ENCODE measurements around the gene IVD. TPM values are rescaled to one million over a fixed set of nuclear protein-coding genes. Genes with fewer than 3 reads are reported as not detected.

IVD gene
- total and polyA plus RNA-seq, 4 experiments from 2014 or later: 25.7 to 62.2 (median 41.6) TPM

GRCh38 chr15:40440743-40441564 is 35.4 kb downstream of the IVD start, which contains the start of gene BAHD1:
BAHD1 (plus strand) TSS chr15:40440953; CDS start chr15:40458465, 17,512 bp downstream.
- Mint-ChIP-seq H3K9me3 (no peaks in the 10 kb centered on the region), H3K36me3 (peaks cover 0 to 10% of the 10 kb centered on the region in 2 donors), H3K4me3 (peak within 1 kb of the TSS; percentile 91 to 96 (median 93)), H3K4me1 (peaks cover 49 to 83% (median 60%) of the 10 kb centered on the region in 4 donors), H3K27ac (peak within 1 kb of the TSS; percentile 87 to 94 (median 92)), H3K27me3 (peaks cover 13% of the 10 kb centered on the region in 2 donors)
- Histone ChIP-seq H3K27ac (ENCODE audit: low read depth, low read length) (peak within 1 kb of the TSS; percentile 49), H3K36me3 (ENCODE audit: insufficient read depth, low read length) (no peaks in the 10 kb centered on the region), H3K4me1 (ENCODE audit: insufficient read depth, low read length) (peaks cover 67% of the 10 kb centered on the region), H3K9me3 (ENCODE audit: control insufficient read depth in 1 of 2, low read length in 2 of 2) (no peaks in the 10 kb centered on the region), H3K27me3 (ENCODE audit: insufficient read depth, low read length) (peaks cover 12% of the 10 kb centered on the region), H3K4me3 (ENCODE audit: low read length in 2 of 2) (peak within 1 kb of the TSS; percentile 62 to 65)
- intact Hi-C loops (cut with micrococcal nuclease): loop anchor here (1.0 to 2.0 kb wide), 3 partner anchors 36 to 128 kb away; partner anchors contain the start of genes IVD and RPUSD2
- ChIA-PET POLR2A (ENCODE audit: partially characterized antibody) (interaction anchor here (0.7 to 5.7 kb wide), 16 partner anchors 11 to 253 kb away, joined by 3 to 94 read pairs (median 4); partner anchors contain the start of genes CCDC32, DISP2, PLCB2 and RAD51), CTCF (ENCODE audit: partially characterized antibody) (interaction anchor here (0.5 to 5.7 kb wide), 10 partner anchors 9 to 103 kb away, joined by 3 to 29 read pairs (median 4); no protein-coding TSS in a partner anchor)
- DNase-seq: peak; percentile 89 to 93 (median 90)

GRCh38 chr15:40441565-40442531 is 36.3 kb downstream of the IVD start:
- Mint-ChIP-seq H3K4me3 (peak overlapping the region; percentile 89 to 95 (median 93)), H3K27ac (peak overlapping the region; percentile 76 to 95 (median 91)), H3K36me3 (peaks cover 0 to 10% of the 10 kb centered on the region in 2 donors), H3K9me3 (no peaks in the 10 kb centered on the region), H3K27me3 (peaks cover 10 to 11% of the 10 kb centered on the region in 2 donors), H3K4me1 (peaks cover 48 to 76% (median 57%) of the 10 kb centered on the region in 4 donors)
- peak in 1 of 5 donors; percentile 52 for DNase-seq
- peak overlapping the region; percentile 49 for H3K27ac ChIP-seq (ENCODE audit: low read depth, low read length)
- H3K27me3 ChIP-seq (ENCODE audit: insufficient read depth, low read length): peaks cover 6% of the 10 kb centered on the region
- ChIA-PET CTCF (ENCODE audit: partially characterized antibody) (interaction anchor here (1.0 to 5.7 kb wide), 6 partner anchors 15 to 152 kb away, joined by 3 to 29 read pairs (median 4); partner anchors contain the start of gene KNL1), POLR2A (ENCODE audit: partially characterized antibody) (interaction anchor here (1.0 to 5.7 kb wide), 10 partner anchors 11 to 253 kb away, joined by 3 to 94 read pairs (median 5); partner anchors contain the start of genes CCDC32, CHST14, DISP2 and IVD)
- peak overlapping the region in 1 of 2 donors; percentile 45 for H3K4me3 ChIP-seq (ENCODE audit: low read length in 2 of 2)
- no peaks in the 10 kb centered on the region for H3K36me3 ChIP-seq (ENCODE audit: insufficient read depth, low read length)
- intact Hi-C loops (cut with micrococcal nuclease): loop anchor here (1.0 to 2.0 kb wide), 3 partner anchors 37 to 127 kb away; partner anchors contain the start of genes IVD and RPUSD2
- H3K9me3 ChIP-seq (ENCODE audit: control insufficient read depth in 1 of 2, low read length in 2 of 2): no peaks in the 10 kb centered on the region
- H3K4me1 ChIP-seq (ENCODE audit: insufficient read depth, low read length): peaks cover 60% of the 10 kb centered on the region

- CTCF ChIA-PET (ENCODE audit: partially characterized antibody): interaction anchor here (0.5 to 5.7 kb wide), 5 partner anchors 14 to 160 kb away, joined by 3 to 29 read pairs (median 4); partner anchors contain the start of genes ANKRD63 and KNL1
- Histone ChIP-seq H3K27ac (ENCODE audit: low read depth, low read length) (no peak overlapping the region), H3K27me3 (ENCODE audit: insufficient read depth, low read length) (no peaks in the 10 kb centered on the region), H3K4me1 (ENCODE audit: insufficient read depth, low read length) (peaks cover 50% of the 10 kb centered on the region), H3K36me3 (ENCODE audit: insufficient read depth, low read length) (no peaks in the 10 kb centered on the region), H3K9me3 (ENCODE audit: control insufficient read depth in 1 of 2, low read length in 2 of 2) (no peaks in the 10 kb centered on the region), H3K4me3 (ENCODE audit: low read length in 2 of 2) (no peak overlapping the region)
- intact Hi-C loops (cut with micrococcal nuclease): no loop called here
- POLR2A ChIA-PET (ENCODE audit: partially characterized antibody): interaction anchor here (1.6 to 5.7 kb wide), 3 partner anchors 9 to 136 kb away, joined by 4 to 94 read pairs (median 5); partner anchors contain the start of genes IVD and PLCB2
- DNase-seq: no peak
- Mint-ChIP-seq H3K27me3 (peaks cover 4 to 6% of the 10 kb centered on the region in 2 donors), H3K4me3 (peak overlapping the region; percentile 88 to 95 (median 93)), H3K4me1 (peaks cover 47 to 73% (median 56%) of the 10 kb centered on the region in 4 donors), H3K36me3 (peaks cover 0 to 10% of the 10 kb centered on the region in 2 donors), H3K27ac (peak overlapping the region; percentile 47 to 91 (median 87)), H3K9me3 (no peaks in the 10 kb centered on the region)
Observed at GRCh38 chr15:40443255-40443654, 37.7 kb downstream of the IVD start.

- no peaks in the 10 kb centered on the region for H3K9me3 Mint-ChIP-seq
- Histone ChIP-seq H3K36me3 (ENCODE audit: insufficient read depth, low read length) (no peaks in the 10 kb centered on the region), H3K9me3 (ENCODE audit: control insufficient read depth in 1 of 2, low read length in 2 of 2) (no peaks in the 10 kb centered on the region), H3K4me1 (ENCODE audit: insufficient read depth, low read length) (peaks cover 52% of the 10 kb centered on the region), H3K4me3 (ENCODE audit: low read length in 2 of 2) (no peak overlapping the region), H3K27ac (ENCODE audit: low read depth, low read length) (no peak overlapping the region), H3K27me3 (ENCODE audit: insufficient read depth, low read length) (no peaks in the 10 kb centered on the region)
- CTCF ChIA-PET (ENCODE audit: partially characterized antibody): interaction anchor here (0.6 to 5.7 kb wide), 4 partner anchors 9 to 161 kb away, joined by 3 to 29 read pairs (median 5); partner anchors contain the start of gene ANKRD63
- H3K4me3 Mint-ChIP-seq: peak overlapping the region; percentile 88 to 95 (median 93)
- intact Hi-C loops (cut with micrococcal nuclease): no loop called here
- peaks cover 46 to 70% (median 56%) of the 10 kb centered on the region in 4 donors for H3K4me1 Mint-ChIP-seq
- peaks cover 0 to 10% of the 10 kb centered on the region in 2 donors for H3K36me3 Mint-ChIP-seq
- peaks cover 0 to under 1% of the 10 kb centered on the region in 2 donors for H3K27me3 Mint-ChIP-seq
- POLR2A ChIA-PET (ENCODE audit: partially characterized antibody): interaction anchor here (1.6 to 5.7 kb wide), 2 partner anchors 9 to 136 kb away, joined by 4 to 94 read pairs; partner anchors contain the start of gene PLCB2
- peak overlapping the region in 6 of 7 donors; percentile 19 to 91 (median 69) for H3K27ac Mint-ChIP-seq
- no peak for DNase-seq
Observed at GRCh38 chr15:40443846-40444245, 38.3 kb downstream of the IVD start.

GRCh38 chr15:40444736-40445135 is 39.1 kb downstream of the IVD start:
- ChIA-PET POLR2A (ENCODE audit: partially characterized antibody) (interaction anchor here (0.7 to 1.2 kb wide), 2 partner anchors 8 to 10 kb away, joined by 3 to 4 read pairs; no protein-coding TSS in a partner anchor), CTCF (ENCODE audit: partially characterized antibody) (interaction anchor here (0.6 to 2.6 kb wide), 3 partner anchors 8 to 190 kb away, joined by 3 to 6 read pairs (median 3); no protein-coding TSS in a partner anchor)
- H3K36me3 Mint-ChIP-seq: peaks cover 0 to 10% of the 10 kb centered on the region in 2 donors
- Histone ChIP-seq H3K4me1 (ENCODE audit: insufficient read depth, low read length) (peaks cover 56% of the 10 kb centered on the region), H3K36me3 (ENCODE audit: insufficient read depth, low read length) (no peaks in the 10 kb centered on the region), H3K27ac (ENCODE audit: low read depth, low read length) (no peak overlapping the region), H3K4me3 (ENCODE audit: low read length in 2 of 2) (no peak overlapping the region), H3K9me3 (ENCODE audit: control insufficient read depth in 1 of 2, low read length in 2 of 2) (no peaks in the 10 kb centered on the region), H3K27me3 (ENCODE audit: insufficient read depth, low read length) (no peaks in the 10 kb centered on the region)
- H3K4me3 Mint-ChIP-seq: peak overlapping the region in 4 of 8 donors; percentile 21 to 46 (median 40)
- peak overlapping the region in 6 of 7 donors; percentile 58 to 76 (median 66) for H3K27ac Mint-ChIP-seq
- intact Hi-C loops (cut with micrococcal nuclease): no loop called here
- DNase-seq: no peak
- H3K27me3 Mint-ChIP-seq: no peaks in the 10 kb centered on the region
- no peaks in the 10 kb centered on the region for H3K9me3 Mint-ChIP-seq
- H3K4me1 Mint-ChIP-seq: peaks cover 49 to 69% (median 59%) of the 10 kb centered on the region in 4 donors

GRCh38 chr15:40445421-40445922 is 39.9 kb downstream of the IVD start:
- no peaks in the 10 kb centered on the region for H3K9me3 Mint-ChIP-seq
- H3K36me3 ChIP-seq (ENCODE audit: insufficient read depth, low read length): no peaks in the 10 kb centered on the region
- DNase-seq: no peak
- H3K27me3 ChIP-seq (ENCODE audit: insufficient read depth, low read length): no peaks in the 10 kb centered on the region
- H3K4me1 Mint-ChIP-seq: peaks cover 54 to 71% (median 61%) of the 10 kb centered on the region in 4 donors
- no peak overlapping the region for H3K4me3 ChIP-seq (ENCODE audit: low read length in 2 of 2)
- H3K4me3 Mint-ChIP-seq: peak overlapping the region in 2 of 8 donors; percentile 13 to 39
- H3K4me1 ChIP-seq (ENCODE audit: insufficient read depth, low read length): peaks cover 58% of the 10 kb centered on the region
- peak overlapping the region in 3 of 7 donors; percentile 31 to 70 (median 42) for H3K27ac Mint-ChIP-seq
- intact Hi-C loops (cut with micrococcal nuclease): no loop called here
- ChIA-PET CTCF (ENCODE audit: partially characterized antibody) (interaction anchor here (0.7 to 1.3 kb wide), 2 partner anchors 7 to 77 kb away, joined by 3 read pairs; no protein-coding TSS in a partner anchor), POLR2A (ENCODE audit: partially characterized antibody) (interaction anchor here (0.5 to 1.2 kb wide), 2 partner anchors 9 to 32 kb away, joined by 3 to 4 read pairs; no protein-coding TSS in a partner anchor)
- H3K27me3 Mint-ChIP-seq: no peaks in the 10 kb centered on the region
- H3K36me3 Mint-ChIP-seq: peaks cover 0 to 5% of the 10 kb centered on the region in 2 donors
- H3K9me3 ChIP-seq (ENCODE audit: control insufficient read depth in 1 of 2, low read length in 2 of 2): no peaks in the 10 kb centered on the region
- no peak overlapping the region for H3K27ac ChIP-seq (ENCODE audit: low read depth, low read length)

All from CD4-positive, alpha-beta memory T cell (primary cell).